HEK293 (cell line): ENCODE measurements around the gene NDST1.

Experiments used
- PRDM10 ChIP-seq: fragments of 450-650 bp; formaldehyde crosslinking; IDR thresholded peaks from 2 replicates; pipeline ENCODE4 v1.5.1; 2016; ENCODE audit warnings: missing biosample characterization, missing genetic modification characterization
- YY1 ChIP-seq: fragments of 450-650 bp; formaldehyde crosslinking; IDR thresholded peaks from 2 replicates; pipeline ENCODE4 v1.5.1; 2018; ENCODE audit warnings: missing biosample characterization, missing genetic modification characterization
- ZBTB1 ChIP-seq: fragments of 450-650 bp; formaldehyde crosslinking; IDR thresholded peaks from 2 replicates; pipeline ENCODE4 v1.5.1; 2016; ENCODE audit warnings: missing biosample characterization, missing genetic modification characterization
- ZBTB8A ChIP-seq: fragments of 450-650 bp; formaldehyde crosslinking; IDR thresholded peaks from 2 replicates; pipeline ENCODE4 v1.5.1; 2016; ENCODE audit warnings: missing biosample characterization, missing genetic modification characterization
- ZNF544 ChIP-seq: fragments of 450-650 bp; formaldehyde crosslinking; IDR thresholded peaks from 2 replicates; pipeline ENCODE4 v1.5.0; 2017; ENCODE audit warnings: missing biosample characterization, missing genetic modification characterization
- ZNF610 ChIP-seq: fragments of 450-650 bp; formaldehyde crosslinking; IDR thresholded peaks from 2 replicates; pipeline ENCODE4 v1.5.1; 2016; ENCODE audit warnings: missing biosample characterization, missing genetic modification characterization, borderline replicate concordance
- ZNF670 ChIP-seq: fragments of 450-650 bp; formaldehyde crosslinking; IDR thresholded peaks from 2 replicates; pipeline ENCODE4 v1.5.1; 2016; ENCODE audit warnings: missing biosample characterization, missing genetic modification characterization, low read depth
- ZNF707 ChIP-seq: fragments of 450-650 bp; formaldehyde crosslinking; IDR thresholded peaks from 2 replicates; pipeline ENCODE4 v1.5.1; 2016; ENCODE audit warnings: missing biosample characterization, missing genetic modification characterization
- TF ChIP-seq, protein P1 (sequence below): fragments of 450-650 bp; formaldehyde crosslinking; IDR thresholded peaks from 2 replicates; pipeline ENCODE4 v1.5.1; 2016; ENCODE audit warnings: missing biosample characterization, missing genetic modification characterization
- TF ChIP-seq, protein P2 (sequence below): fragments of 450-650 bp; formaldehyde crosslinking; IDR thresholded peaks from 2 replicates; pipeline ENCODE4 v1.5.1; 2016; ENCODE audit warnings: missing biosample characterization, missing genetic modification characterization
- TF ChIP-seq, protein P3 (sequence below): fragments of 450-650 bp; formaldehyde crosslinking; optimal IDR thresholded peaks from 2 replicates; pipeline ENCODE3; 2016; ENCODE audit warnings: missing biosample characterization, mild to moderate bottlenecking, missing genetic modification characterization

- TF ChIP-seq YY1 (no peak), ZBTB1 (no peak), ZNF707 (tag by site-specific recombination) (no peak), ZBTB8A (no peak), ZNF610 (tag by site-specific recombination) (no peak), PRDM10 (tag by site-specific recombination) (no peak), ZNF670 (tag by site-specific recombination) (no peak), ZNF544 (tag by site-specific recombination) (no peak)
- TF ChIP-seq, protein P1, sequence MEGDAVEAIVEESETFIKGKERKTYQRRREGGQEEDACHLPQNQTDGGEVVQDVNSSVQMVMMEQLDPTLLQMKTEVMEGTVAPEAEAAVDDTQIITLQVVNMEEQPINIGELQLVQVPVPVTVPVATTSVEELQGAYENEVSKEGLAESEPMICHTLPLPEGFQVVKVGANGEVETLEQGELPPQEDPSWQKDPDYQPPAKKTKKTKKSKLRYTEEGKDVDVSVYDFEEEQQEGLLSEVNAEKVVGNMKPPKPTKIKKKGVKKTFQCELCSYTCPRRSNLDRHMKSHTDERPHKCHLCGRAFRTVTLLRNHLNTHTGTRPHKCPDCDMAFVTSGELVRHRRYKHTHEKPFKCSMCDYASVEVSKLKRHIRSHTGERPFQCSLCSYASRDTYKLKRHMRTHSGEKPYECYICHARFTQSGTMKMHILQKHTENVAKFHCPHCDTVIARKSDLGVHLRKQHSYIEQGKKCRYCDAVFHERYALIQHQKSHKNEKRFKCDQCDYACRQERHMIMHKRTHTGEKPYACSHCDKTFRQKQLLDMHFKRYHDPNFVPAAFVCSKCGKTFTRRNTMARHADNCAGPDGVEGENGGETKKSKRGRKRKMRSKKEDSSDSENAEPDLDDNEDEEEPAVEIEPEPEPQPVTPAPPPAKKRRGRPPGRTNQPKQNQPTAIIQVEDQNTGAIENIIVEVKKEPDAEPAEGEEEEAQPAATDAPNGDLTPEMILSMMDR (tag by site-specific recombination) = no peak
- TF ChIP-seq, protein P2, sequence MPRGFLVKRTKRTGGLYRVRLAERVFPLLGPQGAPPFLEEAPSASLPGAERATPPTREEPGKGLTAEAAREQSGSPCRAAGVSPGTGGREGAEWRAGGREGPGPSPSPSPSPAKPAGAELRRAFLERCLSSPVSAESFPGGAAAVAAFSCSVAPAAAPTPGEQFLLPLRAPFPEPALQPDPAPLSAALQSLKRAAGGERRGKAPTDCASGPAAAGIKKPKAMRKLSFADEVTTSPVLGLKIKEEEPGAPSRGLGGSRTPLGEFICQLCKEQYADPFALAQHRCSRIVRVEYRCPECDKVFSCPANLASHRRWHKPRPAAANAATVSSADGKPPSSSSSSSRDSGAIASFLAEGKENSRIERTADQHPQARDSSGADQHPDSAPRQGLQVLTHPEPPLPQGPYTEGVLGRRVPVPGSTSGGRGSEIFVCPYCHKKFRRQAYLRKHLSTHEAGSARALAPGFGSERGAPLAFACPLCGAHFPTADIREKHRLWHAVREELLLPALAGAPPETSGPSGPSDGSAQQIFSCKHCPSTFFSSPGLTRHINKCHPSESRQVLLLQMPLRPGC (tag by site-specific recombination) = no peak
- TF ChIP-seq, protein P3, sequence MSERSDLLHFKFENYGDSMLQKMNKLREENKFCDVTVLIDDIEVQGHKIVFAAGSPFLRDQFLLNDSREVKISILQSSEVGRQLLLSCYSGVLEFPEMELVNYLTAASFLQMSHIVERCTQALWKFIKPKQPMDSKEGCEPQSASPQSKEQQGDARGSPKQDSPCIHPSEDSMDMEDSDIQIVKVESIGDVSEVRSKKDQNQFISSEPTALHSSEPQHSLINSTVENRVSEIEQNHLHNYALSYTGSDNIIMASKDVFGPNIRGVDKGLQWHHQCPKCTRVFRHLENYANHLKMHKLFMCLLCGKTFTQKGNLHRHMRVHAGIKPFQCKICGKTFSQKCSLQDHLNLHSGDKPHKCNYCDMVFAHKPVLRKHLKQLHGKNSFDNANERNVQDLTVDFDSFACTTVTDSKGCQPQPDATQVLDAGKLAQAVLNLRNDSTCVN (tag by site-specific recombination) = no peak
These were observed 97.0 kb downstream of the NDST1 start for GRCh38 chr5:150604894-150605440.
